Measurements from ENCODE around the gene UNC13D.

The UNC13D gene

DNA sequence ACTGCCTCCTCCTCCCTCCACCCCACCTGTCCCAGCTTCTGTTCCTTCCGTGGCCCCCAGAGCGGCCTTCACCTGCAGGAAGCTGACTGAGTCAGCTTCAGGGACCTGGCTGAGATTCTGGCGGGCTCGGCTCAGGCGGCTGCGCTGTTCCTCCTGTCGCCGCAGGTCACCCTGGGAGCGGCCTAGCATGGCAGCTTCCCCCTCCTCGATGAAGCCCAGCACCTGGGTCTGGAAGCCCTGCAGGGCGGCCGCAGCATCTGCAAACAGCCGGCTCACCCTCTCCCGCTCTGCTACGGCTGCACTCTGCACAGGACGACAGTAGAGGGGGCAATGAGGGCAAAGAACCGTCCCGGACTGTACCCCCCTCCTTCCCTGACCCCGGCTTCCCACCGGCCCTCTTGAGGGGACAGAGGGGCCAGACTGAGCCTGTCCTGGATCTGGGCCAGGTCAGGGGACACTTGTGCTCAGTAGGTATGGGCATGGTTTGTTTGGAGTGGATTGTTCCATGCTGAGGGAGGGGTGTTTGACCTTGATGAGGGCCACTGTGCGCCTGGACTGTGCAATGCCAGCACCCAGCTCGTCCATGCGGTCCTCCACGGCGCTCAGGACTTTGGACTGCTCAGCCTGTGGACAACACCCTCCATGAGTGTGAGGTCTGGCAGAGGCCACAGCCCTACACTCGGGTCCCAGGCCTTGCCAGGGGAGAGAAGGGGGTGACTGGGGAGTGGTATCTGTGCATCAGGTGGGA lies 32.2 kb upstream of the UNC13D start:
- peak; percentile 40 for TF ChIP-seq YY1 (IDR thresholded peaks at IDR 0.05; ENCODE audit: low read depth)
- 0 out of 2 replicates have a peak, but pooled peaks have one; percentile 35 for TF ChIP-seq TAF1 (IDR thresholded peaks at IDR 0.05; ENCODE audit: low read depth)
- TF ChIP-seq, protein P1, sequence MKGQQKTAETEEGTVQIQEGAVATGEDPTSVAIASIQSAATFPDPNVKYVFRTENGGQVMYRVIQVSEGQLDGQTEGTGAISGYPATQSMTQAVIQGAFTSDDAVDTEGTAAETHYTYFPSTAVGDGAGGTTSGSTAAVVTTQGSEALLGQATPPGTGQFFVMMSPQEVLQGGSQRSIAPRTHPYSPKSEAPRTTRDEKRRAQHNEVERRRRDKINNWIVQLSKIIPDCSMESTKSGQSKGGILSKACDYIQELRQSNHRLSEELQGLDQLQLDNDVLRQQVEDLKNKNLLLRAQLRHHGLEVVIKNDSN (IDR thresholded peaks at IDR 0.05): 0 out of 2 replicates have a peak, but pooled peaks have one; percentile 38
- TF ChIP-seq CEBPB (IDR thresholded peaks at IDR 0.05): no peak
- TF ChIP-seq TCF12 (IDR thresholded peaks at IDR 0.05; ENCODE audit: low read depth): 0 out of 2 replicates have a peak, but pooled peaks have one; percentile 42
- TF ChIP-seq, protein P2, sequence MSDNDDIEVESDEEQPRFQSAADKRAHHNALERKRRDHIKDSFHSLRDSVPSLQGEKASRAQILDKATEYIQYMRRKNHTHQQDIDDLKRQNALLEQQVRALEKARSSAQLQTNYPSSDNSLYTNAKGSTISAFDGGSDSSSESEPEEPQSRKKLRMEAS (IDR thresholded peaks at IDR 0.05): peak; percentile 63
- TF ChIP-seq NFIC (IDR thresholded peaks at IDR 0.05): no peak
- TF ChIP-seq ZBTB7A (IDR thresholded peaks at IDR 0.05; ENCODE audit: low read depth): no peak

DNA sequence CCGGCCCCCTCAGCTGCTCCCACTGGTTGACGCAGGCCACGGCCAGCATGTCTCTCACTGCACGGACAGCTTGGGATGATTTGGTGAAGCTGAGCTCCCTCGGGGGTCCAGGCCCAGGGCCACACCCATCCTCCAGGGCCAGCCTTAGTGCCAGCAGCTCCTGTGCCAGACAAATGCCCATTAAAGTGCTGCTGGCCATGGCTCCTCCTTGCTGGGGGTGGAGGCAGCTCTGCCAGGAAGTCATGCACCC lies 31.7 kb upstream of the UNC13D start:
- TF ChIP-seq TAF1 (IDR thresholded peaks at IDR 0.05; ENCODE audit: low read depth) (no peak; the same call in 1 of the 2 replicates), EGR1 (IDR thresholded peaks at IDR 0.05) (no peak), RAD21 (IDR thresholded peaks at IDR 0.05; ENCODE audit: low read depth) (no peak), TEAD4 (IDR thresholded peaks at IDR 0.05) (no peak), CREB1 (IDR thresholded peaks at IDR 0.05; ENCODE audit: low read depth) (no peak), ZBTB7A (IDR thresholded peaks at IDR 0.05; ENCODE audit: low read depth) (no peak), TCF12 (IDR thresholded peaks at IDR 0.05; ENCODE audit: low read depth) (no peak), CEBPB (IDR thresholded peaks at IDR 0.05) (no peak), EP300 (IDR thresholded peaks at IDR 0.05; ENCODE audit: borderline replicate concordance) (no peak), NFIC (IDR thresholded peaks at IDR 0.05) (no peak), YY1 (IDR thresholded peaks at IDR 0.05; ENCODE audit: low read depth) (no peak)
- TF ChIP-seq, protein P3, sequence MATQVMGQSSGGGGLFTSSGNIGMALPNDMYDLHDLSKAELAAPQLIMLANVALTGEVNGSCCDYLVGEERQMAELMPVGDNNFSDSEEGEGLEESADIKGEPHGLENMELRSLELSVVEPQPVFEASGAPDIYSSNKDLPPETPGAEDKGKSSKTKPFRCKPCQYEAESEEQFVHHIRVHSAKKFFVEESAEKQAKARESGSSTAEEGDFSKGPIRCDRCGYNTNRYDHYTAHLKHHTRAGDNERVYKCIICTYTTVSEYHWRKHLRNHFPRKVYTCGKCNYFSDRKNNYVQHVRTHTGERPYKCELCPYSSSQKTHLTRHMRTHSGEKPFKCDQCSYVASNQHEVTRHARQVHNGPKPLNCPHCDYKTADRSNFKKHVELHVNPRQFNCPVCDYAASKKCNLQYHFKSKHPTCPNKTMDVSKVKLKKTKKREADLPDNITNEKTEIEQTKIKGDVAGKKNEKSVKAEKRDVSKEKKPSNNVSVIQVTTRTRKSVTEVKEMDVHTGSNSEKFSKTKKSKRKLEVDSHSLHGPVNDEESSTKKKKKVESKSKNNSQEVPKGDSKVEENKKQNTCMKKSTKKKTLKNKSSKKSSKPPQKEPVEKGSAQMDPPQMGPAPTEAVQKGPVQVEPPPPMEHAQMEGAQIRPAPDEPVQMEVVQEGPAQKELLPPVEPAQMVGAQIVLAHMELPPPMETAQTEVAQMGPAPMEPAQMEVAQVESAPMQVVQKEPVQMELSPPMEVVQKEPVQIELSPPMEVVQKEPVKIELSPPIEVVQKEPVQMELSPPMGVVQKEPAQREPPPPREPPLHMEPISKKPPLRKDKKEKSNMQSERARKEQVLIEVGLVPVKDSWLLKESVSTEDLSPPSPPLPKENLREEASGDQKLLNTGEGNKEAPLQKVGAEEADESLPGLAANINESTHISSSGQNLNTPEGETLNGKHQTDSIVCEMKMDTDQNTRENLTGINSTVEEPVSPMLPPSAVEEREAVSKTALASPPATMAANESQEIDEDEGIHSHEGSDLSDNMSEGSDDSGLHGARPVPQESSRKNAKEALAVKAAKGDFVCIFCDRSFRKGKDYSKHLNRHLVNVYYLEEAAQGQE (IDR thresholded peaks at IDR 0.05; ENCODE audit: low read depth): no peak
- TF ChIP-seq, protein P1 (IDR thresholded peaks at IDR 0.05): no peak
- TF ChIP-seq, protein P2 (IDR thresholded peaks at IDR 0.05): no peak

DNA sequence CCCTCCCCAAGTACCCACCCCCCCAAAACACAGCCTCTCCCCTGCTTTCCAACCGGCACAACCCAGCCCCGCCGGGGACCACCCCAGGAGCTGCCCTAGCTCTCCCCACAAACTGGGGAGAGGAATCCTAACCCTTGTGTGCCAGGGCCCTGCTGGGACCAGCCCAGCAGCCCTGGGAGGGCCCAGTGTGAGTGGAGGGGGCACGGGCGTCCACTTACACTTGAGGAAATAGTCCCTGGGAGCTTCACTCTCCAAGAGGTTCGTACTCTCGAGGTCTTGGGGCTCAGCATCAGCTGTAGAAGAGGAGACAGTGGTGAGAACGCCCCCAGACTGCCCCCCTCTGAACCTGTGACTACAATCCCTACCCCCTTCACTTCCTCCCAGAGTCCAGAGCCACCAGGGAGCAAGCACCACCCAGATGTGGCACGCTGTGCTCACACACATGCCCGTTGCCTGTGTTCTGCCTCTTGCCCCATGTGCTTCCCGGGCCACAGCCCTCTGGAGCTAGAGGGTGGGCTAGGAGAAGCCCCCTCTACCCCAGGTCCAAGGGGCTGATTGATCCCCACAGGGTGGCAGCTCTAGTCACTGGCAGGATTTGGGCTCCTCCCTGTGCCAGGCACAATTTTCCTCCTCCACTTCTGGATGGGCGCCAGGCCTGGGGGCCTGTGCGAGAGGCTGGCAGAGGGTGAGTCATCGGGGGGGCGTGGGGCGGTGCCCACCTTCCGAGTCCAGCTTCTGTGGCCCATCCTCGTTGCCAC lies 31.2 kb upstream of the UNC13D start:
- TF ChIP-seq EP300 (IDR thresholded peaks at IDR 0.05; ENCODE audit: borderline replicate concordance): no peak
- TF ChIP-seq EGR1 (IDR thresholded peaks at IDR 0.05): no peak
- no peak for TF ChIP-seq CEBPB (IDR thresholded peaks at IDR 0.05)
- TF ChIP-seq ZBTB7A (IDR thresholded peaks at IDR 0.05; ENCODE audit: low read depth): peak; percentile 75; the same call in 1 of the 2 replicates
- TF ChIP-seq, protein P1 (IDR thresholded peaks at IDR 0.05): no peak

DNA sequence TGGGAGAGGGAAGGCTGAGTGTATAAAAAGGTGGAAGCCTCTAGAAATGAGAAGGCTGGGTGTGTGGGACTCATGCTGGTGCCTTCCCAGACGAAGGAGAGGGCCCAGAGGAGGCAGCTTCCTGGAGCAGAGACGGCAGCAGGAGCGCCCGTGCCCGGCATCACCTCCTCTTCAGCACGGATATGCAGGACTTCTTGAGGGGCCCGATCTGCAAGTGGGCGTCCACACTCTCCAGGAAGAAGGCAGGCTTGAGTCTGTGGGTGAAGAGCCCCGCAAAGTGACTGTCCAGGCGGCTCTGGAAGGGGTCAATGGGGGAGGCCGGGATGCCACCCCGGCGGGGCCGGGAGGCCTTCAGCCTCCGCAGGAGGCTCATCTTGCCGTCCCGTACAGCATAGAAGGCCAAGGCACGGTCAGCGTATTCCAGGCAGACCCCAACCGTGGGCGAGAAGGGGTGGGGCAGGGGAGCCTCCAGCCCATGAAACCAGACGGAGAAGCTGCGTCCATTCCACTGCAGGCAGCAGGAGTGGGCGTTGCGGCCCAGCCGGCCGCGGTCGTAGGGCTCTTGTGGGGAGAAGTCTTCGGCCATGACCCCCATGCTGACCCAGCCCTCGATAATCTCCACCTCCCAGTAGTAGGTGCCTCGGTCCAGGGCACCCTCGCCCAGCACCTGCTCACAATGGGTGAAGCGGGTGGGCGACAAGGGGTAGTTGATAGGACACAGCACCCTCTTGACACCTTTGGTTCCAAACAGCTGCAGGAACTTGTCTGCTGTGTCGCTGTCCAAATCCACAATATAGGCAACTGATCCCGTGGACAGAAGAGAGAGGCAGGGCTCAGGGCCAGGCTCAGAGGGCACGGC lies 30.3 kb upstream of the UNC13D start:
- TF ChIP-seq, protein P3 (IDR thresholded peaks at IDR 0.05; ENCODE audit: low read depth): peak; percentile 61
- TF ChIP-seq, protein P1 (IDR thresholded peaks at IDR 0.05): no peak
- TF ChIP-seq TCF12 (IDR thresholded peaks at IDR 0.05; ENCODE audit: low read depth): no peak

All from Ishikawa (cell line).